GM18508 (cell line): ENCODE results near the gene RNF2.
"Not testable (repeated sequence)": the region's sequence is repeated elsewhere in the genome, so short reads cannot be mapped to it uniquely, and the experiment has no call there.

Experiments used
- ATAC-seq: cut with Tn5 transposase; IDR thresholded peaks from one replicate; pipeline ENCODE4 v1.9.1; 2021; ENCODE audit warnings: moderate number of reproducible peaks; ENCODE audit not compliant: insufficient read depth, unreplicated experiment

The RNF2 gene

GRCh38 chr1:185046668-185047067 lies 1.3 kb downstream of the RNF2 start:
- ATAC-seq: no peak

- ATAC-seq: no peak
Observed at GRCh38 chr1:185049670-185050069, 4.3 kb downstream of the RNF2 start.

GRCh38 chr1:185050823-185051451 lies 5.6 kb downstream of the RNF2 start:
- ATAC-seq: no peak

- no peak for ATAC-seq
Observed at GRCh38 chr1:185053204-185053603, 7.8 kb downstream of the RNF2 start.

GRCh38 chr1:185054365-185055060 lies 9.2 kb downstream of the RNF2 start:
- ATAC-seq: no peak

- no peak for ATAC-seq
Observed at GRCh38 chr1:185058110-185058509, 12.8 kb downstream of the RNF2 start.

- no peak for ATAC-seq
Observed at GRCh38 chr1:185058876-185059275, 13.5 kb downstream of the RNF2 start.

GRCh38 chr1:185059950-185060571 lies 14.7 kb downstream of the RNF2 start:
- no peak for ATAC-seq

GRCh38 chr1:185062710-185063370 lies 17.5 kb downstream of the RNF2 start:
- ATAC-seq: no peak

- no peak for ATAC-seq
Observed at GRCh38 chr1:185063719-185064118, 18.4 kb downstream of the RNF2 start.

GRCh38 chr1:185065006-185065405 lies 19.6 kb downstream of the RNF2 start:
- ATAC-seq: not testable (repeated sequence)

- no peak for ATAC-seq
Observed at GRCh38 chr1:185066181-185066580, 20.8 kb downstream of the RNF2 start.

GRCh38 chr1:185068341-185068740 lies 23.0 kb downstream of the RNF2 start:
- ATAC-seq: no peak

- no peak for ATAC-seq
Observed at GRCh38 chr1:185069202-185069772, 23.9 kb downstream of the RNF2 start.

- ATAC-seq: no peak
Observed at GRCh38 chr1:185070051-185070450, 24.7 kb downstream of the RNF2 start.

- ATAC-seq: no peak
Observed at GRCh38 chr1:185073725-185074124, 28.4 kb downstream of the RNF2 start.

GRCh38 chr1:185074307-185074706 lies 28.9 kb downstream of the RNF2 start:
- ATAC-seq: no peak

GRCh38 chr1:185075476-185075875 lies 30.1 kb downstream of the RNF2 start:
- no peak for ATAC-seq

GRCh38 chr1:185077374-185077773 lies 32.0 kb downstream of the RNF2 start:
- ATAC-seq: no peak

- no peak for ATAC-seq
Observed at GRCh38 chr1:185080422-185080821, 35.1 kb downstream of the RNF2 start.

GRCh38 chr1:185083818-185084217 lies 38.5 kb downstream of the RNF2 start:
- no peak for ATAC-seq
